SIG-M5 treated with dmso at 0.1 percent for 504 hours (cell line): Measurements from ENCODE around the gene SPTBN5.
A peak's percentile ranks its signal among the peaks of the same experiment; 100 is the strongest.
"Not testable (repeated sequence)": the region's sequence is repeated elsewhere in the genome, so short reads cannot be mapped to it uniquely, and the experiment has no call there.

ENCODE experiments used
- DNase-seq: peaks from one replicate; lab custom pipeline; 2025; ENCODE audit not compliant: unreplicated experiment; lab: John Stamatoyannopoulos, UW

Gene SPTBN5

GRCh38 chr15:41849204-41849603, 44.6 kb downstream of the SPTBN5 start:
- DNase-seq = no peak

DNA sequence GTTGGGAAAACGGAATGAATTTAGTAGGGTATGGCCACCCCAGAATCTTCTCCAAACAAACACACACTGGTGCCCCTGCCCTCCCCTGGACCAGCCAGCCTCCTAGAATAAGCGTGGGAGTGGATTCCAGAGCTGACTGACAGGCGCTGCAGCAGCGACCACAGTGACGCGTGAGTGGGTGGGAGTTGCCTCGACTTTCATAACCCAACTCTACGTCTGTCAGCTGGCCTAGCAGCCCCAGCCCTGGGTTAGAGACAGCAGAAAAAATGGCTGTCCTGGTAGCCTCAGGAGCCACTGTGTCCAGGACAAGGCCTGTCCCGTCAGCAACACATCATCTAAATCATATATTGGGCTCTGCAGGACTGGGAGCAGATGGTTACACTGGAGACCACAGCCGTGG, 45.2 kb downstream of the SPTBN5 start:
- DNase-seq = no peak

DNA sequence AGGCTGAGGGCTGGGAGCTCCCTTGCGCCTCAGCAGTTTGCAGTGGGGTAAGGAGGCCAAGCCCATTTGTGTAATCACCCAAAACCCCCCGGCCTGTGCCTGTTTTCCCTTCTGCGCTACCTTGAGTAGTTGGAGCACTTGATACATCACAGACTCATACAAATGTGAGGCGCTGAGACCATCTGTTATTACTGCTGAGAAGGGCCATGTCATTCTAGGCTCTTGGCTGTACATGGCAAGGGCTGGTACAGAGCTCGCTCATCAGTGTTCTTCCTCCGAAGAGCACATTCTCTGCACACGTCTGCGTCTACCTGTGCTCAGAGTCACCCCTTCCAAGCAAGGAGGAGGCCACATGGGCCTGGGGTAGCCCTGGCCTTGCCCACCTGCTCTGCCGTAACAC, 45.9 kb downstream of the SPTBN5 start:
- DNase-seq = no peak

DNA sequence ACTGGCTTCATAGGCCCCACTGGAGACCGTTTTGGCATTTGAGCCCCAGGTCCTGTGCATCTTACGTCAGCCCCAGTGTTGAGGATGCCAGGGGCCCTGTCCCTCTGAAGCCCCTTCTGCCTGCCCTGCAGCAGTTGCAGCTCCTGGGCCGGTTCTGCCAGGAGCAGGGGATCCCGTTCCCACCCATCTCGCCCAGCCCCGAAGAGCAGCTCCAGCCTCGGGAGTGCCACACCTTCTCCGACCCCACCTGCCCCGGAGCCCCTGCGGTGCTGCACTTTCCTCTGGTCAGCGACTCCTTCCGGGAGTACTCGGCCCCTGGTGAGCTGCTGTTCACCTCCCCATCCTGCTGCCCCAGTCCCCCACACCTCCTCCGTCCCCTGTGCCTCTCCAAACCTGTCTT, 46.6 kb downstream of the SPTBN5 start:
- no peak for DNase-seq

- DNase-seq = no peak
These were observed 49.0 kb downstream of the SPTBN5 start for GRCh38 chr15:41844814-41845213.

- no peak for DNase-seq
These were observed 50.3 kb downstream of the SPTBN5 start for GRCh38 chr15:41843571-41843970.

DNA sequence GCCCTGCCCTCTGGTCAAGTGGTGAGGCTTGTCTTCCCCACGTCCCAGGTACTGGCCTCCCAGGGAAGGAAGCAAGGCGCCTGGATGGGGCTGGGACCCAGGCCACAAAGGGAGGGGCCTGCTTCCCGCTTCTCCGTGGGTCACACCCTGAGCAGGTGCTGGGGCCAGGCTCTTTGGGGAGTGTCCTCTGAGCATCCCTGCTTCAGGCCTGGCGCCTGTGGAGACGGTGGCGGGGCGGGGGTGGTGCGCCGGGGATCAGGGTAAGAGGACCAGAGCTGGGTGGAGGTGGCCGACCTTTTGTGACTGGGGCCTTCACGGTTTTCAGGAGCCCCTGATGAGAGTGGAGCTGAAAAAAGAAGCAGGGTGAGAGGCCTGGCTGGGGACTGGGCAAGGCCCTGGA, 51.6 kb downstream of the SPTBN5 start:
- DNase-seq = no peak

GRCh38 chr15:41841131-41841530, 52.7 kb downstream of the SPTBN5 start:
- no peak for DNase-seq

- DNase-seq = no peak
These were observed 53.2 kb downstream of the SPTBN5 start for GRCh38 chr15:41840673-41841072.

- no peak for DNase-seq
These were observed 53.9 kb downstream of the SPTBN5 start for GRCh38 chr15:41839781-41840491.

DNA sequence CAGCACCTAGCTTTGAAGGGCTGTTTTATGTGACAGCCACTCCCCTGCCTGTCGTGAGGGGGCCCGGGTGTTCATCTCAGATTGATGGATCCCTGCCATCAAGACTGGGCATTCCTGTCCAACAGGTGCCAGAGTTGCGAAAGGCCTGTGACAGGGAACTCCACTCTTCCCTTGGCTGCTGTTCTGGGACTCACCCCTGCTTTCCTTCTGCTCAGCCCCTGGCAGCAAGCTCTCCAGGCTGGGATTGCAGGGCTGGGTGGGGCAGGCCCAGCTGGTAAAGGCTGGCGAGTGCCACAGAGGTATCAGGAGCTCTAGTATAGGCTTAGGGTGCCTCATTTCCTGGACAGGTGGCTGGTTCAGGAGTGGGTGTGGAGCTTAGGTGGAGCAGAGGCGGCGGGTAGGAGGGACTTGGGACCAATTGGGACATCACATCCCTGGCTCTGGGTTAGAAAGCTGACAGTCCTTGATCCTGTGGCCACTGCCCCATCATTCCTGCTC, 55.4 kb downstream of the SPTBN5 start, which contains the start of gene PLA2G4B:
Gene PLA2G4B (plus strand): TSS at position 448 of the 498 bp plus-strand sequence. CDS start 67 bp downstream, outside the sequence.
- DNase-seq = peak; percentile 20

- no peak for DNase-seq
These were observed 57.0 kb downstream of the SPTBN5 start for GRCh38 chr15:41836713-41837454.

- no peak for DNase-seq
These were observed 57.8 kb downstream of the SPTBN5 start for GRCh38 chr15:41836073-41836472.

DNA sequence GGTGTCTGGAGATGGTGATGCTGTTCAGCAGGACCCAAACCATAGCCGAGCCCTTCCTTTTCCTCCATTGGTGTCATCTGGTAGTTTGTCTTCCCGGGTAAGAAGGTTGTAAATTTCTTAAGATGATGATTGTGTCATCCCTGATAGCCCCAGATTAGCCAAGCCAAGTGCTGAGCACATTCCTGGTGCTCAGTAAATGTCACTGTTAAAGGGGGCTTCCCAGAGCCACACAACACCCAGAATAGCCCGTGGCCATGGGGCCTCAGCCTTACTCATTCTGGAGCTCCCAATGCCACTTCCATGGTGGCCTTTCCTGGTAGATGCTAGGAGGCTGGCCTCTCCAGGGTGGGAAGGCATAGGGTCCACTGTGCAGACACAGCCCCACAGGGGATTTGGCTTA, 59.8 kb downstream of the SPTBN5 start:
- no peak for DNase-seq

DNA sequence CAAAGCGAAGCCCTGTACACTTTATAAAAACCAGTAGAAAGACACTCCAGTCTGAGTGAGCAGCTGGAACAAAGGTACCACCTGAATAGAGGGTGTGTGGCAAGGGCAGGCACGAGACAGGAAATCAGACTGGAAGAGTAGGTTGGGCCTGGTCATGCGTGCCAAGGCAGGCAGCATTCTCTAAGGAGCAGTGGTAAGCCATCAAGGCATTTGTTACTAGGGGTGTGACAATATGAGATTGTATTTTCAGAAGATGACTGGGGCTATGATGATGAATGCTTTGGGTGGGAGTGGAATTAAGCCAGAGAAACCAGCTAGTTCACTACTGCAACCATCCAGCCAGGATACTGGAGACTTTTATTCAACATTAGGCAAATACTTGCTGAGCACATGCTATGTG, 61.0 kb downstream of the SPTBN5 start:
- DNase-seq = no peak

DNA sequence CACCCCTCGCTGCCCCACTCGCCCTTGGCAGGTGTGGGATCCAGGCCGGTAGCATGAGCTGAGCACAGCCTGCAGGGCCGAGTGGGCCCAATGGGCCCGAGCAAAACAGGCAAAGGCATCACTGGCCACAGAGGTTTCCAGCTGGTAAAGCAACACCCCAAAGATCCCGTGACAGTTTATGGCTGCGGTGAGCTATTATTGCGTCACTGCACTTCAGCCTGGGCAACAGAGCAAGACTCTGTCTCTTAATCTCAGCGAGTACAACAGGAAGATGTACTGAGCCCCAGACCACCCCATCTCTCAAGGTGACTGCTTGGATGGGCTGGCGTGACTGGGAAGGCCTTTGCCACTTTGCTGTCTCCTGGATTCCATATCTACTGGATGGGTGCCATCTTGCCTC, 61.6 kb downstream of the SPTBN5 start:
- DNase-seq = no peak

GRCh38 chr15:41831291-41831690, 62.6 kb downstream of the SPTBN5 start:
- not testable (repeated sequence) for DNase-seq

GRCh38 chr15:41829959-41830646, 63.8 kb downstream of the SPTBN5 start:
- no peak for DNase-seq

GRCh38 chr15:41828807-41829141, 65.1 kb downstream of the SPTBN5 start:
- DNase-seq = no peak

GRCh38 chr15:41827880-41828806, 65.7 kb downstream of the SPTBN5 start, which contains the start of gene JMJD7:
Gene JMJD7, plus strand, starts transcription at chr15:41828092. Its CDS starts 33 bp downstream, at chr15:41828125.
- peak; percentile 63 for DNase-seq
